ENCODE measurements around the gene TIAM1.

Gene TIAM1

GRCh38 chr21:31117128-31117916 lies 226.7 kb downstream of the TIAM1 start:
- Histone ChIP-seq H3K9me3 (ENCODE audit: control insufficient read depth, insufficient read depth, low read length) (no peaks in the 10 kb centered on the region), H3K4me2 (ENCODE audit: low read length) (no peak overlapping the region), H3K4me1 (ENCODE audit: control insufficient read depth, low read length) (no peaks in the 10 kb centered on the region), H3K9me2 (replicated peaks; ENCODE audit: control insufficient read depth, low read length) (no peaks in the 10 kb centered on the region), H3K36me3 (ENCODE audit: control insufficient read depth, low read length) (no peaks in the 10 kb centered on the region), H3K4me3 (ENCODE audit: low read length) (no peak overlapping the region), H3F3A (ENCODE audit: control insufficient read depth, insufficient read depth) (no peaks in the 10 kb centered on the region), H3K27ac (ENCODE audit: low read depth, low read length) (no peak overlapping the region), H3K27me3 (ENCODE audit: control insufficient read depth, low read length) (0 out of 2 replicates have a peak, but pooled peaks cover 3% of the 10 kb centered on the region), H3K79me2 (ENCODE audit: control insufficient read depth, low read length) (no peaks in the 10 kb centered on the region), H4K20me1 (ENCODE audit: control insufficient read depth, insufficient read depth, low read depth, low read length) (no peaks in the 10 kb centered on the region)
- TF ChIP-seq CTCF (IDR thresholded peaks at IDR 0.05; ENCODE audit: low read depth, low read length, poor library complexity, severe bottlenecking) (no peak), EZH2phosphoT487 (IDR thresholded peaks at IDR 0.05; ENCODE audit: borderline replicate concordance, low read length) (no peak)

GRCh38 chr21:31115249-31115648 lies 228.8 kb downstream of the TIAM1 start:
- Histone ChIP-seq H3K4me2 (ENCODE audit: low read length) (no peak overlapping the region), H3K27me3 (ENCODE audit: control insufficient read depth, low read length) (0 out of 2 replicates have a peak, but pooled peaks cover 3% of the 10 kb centered on the region), H3K4me3 (ENCODE audit: low read length) (no peak overlapping the region)

GRCh38 chr21:31111093-31111492 lies 233.0 kb downstream of the TIAM1 start:
- H3K27me3 ChIP-seq (ENCODE audit: control insufficient read depth, low read length) = 0 out of 2 replicates have a peak, but pooled peaks cover 3% of the 10 kb centered on the region
- H3K36me3 ChIP-seq (ENCODE audit: control insufficient read depth, low read length) = no peaks in the 10 kb centered on the region
- H3F3A ChIP-seq (ENCODE audit: control insufficient read depth, insufficient read depth) = peaks cover 5% of the 10 kb centered on the region
- H3K4me1 ChIP-seq (ENCODE audit: control insufficient read depth, low read length) = peaks cover 23% of the 10 kb centered on the region
- no peaks in the 10 kb centered on the region for H3K9me2 ChIP-seq (replicated peaks; ENCODE audit: control insufficient read depth, low read length)
- no peak overlapping the region for H3K27ac ChIP-seq (ENCODE audit: low read depth, low read length)
- no peak overlapping the region for H3K4me2 ChIP-seq (ENCODE audit: low read length)
- no peaks in the 10 kb centered on the region for H4K20me1 ChIP-seq (ENCODE audit: control insufficient read depth, insufficient read depth, low read depth, low read length)
- TF ChIP-seq CTCF (IDR thresholded peaks at IDR 0.05; ENCODE audit: low read depth, low read length, poor library complexity, severe bottlenecking) (no peak), EZH2phosphoT487 (IDR thresholded peaks at IDR 0.05; ENCODE audit: borderline replicate concordance, low read length) (no peak)
- peaks cover 11% of the 10 kb centered on the region; the same call in 1 of the 2 replicates for H3K9me3 ChIP-seq (ENCODE audit: control insufficient read depth, insufficient read depth, low read length)
- no peak overlapping the region for H3K4me3 ChIP-seq (ENCODE audit: low read length)
- no peaks in the 10 kb centered on the region for H3K79me2 ChIP-seq (ENCODE audit: control insufficient read depth, low read length)

More at GRCh38 chr21:31115249-31115648, 228.8 kb downstream of the TIAM1 start:
- no peaks in the 10 kb centered on the region for H3K9me3 ChIP-seq (ENCODE audit: control insufficient read depth, insufficient read depth, low read length)
- H3K9me2 ChIP-seq (replicated peaks; ENCODE audit: control insufficient read depth, low read length) = no peaks in the 10 kb centered on the region
- H3F3A ChIP-seq (ENCODE audit: control insufficient read depth, insufficient read depth) = no peaks in the 10 kb centered on the region
- no peak overlapping the region for H3K27ac ChIP-seq (ENCODE audit: low read depth, low read length)
- H3K36me3 ChIP-seq (ENCODE audit: control insufficient read depth, low read length) = no peaks in the 10 kb centered on the region
- no peaks in the 10 kb centered on the region for H3K4me1 ChIP-seq (ENCODE audit: control insufficient read depth, low read length)
- TF ChIP-seq CTCF (IDR thresholded peaks at IDR 0.05; ENCODE audit: low read depth, low read length, poor library complexity, severe bottlenecking) (no peak), EZH2phosphoT487 (IDR thresholded peaks at IDR 0.05; ENCODE audit: borderline replicate concordance, low read length) (no peak)
- H4K20me1 ChIP-seq (ENCODE audit: control insufficient read depth, insufficient read depth, low read depth, low read length) = no peaks in the 10 kb centered on the region
- H3K79me2 ChIP-seq (ENCODE audit: control insufficient read depth, low read length) = no peaks in the 10 kb centered on the region

Data from DOHH2 (cell line).